Measurements from ENCODE around the gene LETMD1.

The LETMD1 gene

GRCh38 chr12:51098611-51099010 lies 50.5 kb downstream of the LETMD1 start:
- Histone ChIP-seq H3K36me3 (ENCODE audit: control insufficient read depth, insufficient read depth, low read length) (peaks cover 96% of the 10 kb centered on the region), H3K9ac (ENCODE audit: low read depth, low read length) (no peak overlapping the region), H3K4me1 (ENCODE audit: control insufficient read depth, insufficient read depth, low read length) (no peaks in the 10 kb centered on the region), H3K4me3 (ENCODE audit: low read depth, low read length) (no peak overlapping the region), H3K27me3 (ENCODE audit: control insufficient read depth, insufficient read depth, low read length) (no peaks in the 10 kb centered on the region), H3K9me3 (ENCODE audit: control insufficient read depth, insufficient read depth, low read length) (no peaks in the 10 kb centered on the region), H3K27ac (ENCODE audit: low read depth, low read length) (no peak overlapping the region)

GRCh38 chr12:51103977-51104376 lies 55.9 kb downstream of the LETMD1 start:
- Histone ChIP-seq H3K27me3 (ENCODE audit: control insufficient read depth, insufficient read depth, low read length) (no peaks in the 10 kb centered on the region), H3K4me3 (ENCODE audit: low read depth, low read length) (no peak overlapping the region), H3K36me3 (ENCODE audit: control insufficient read depth, insufficient read depth, low read length) (peaks cover 90% of the 10 kb centered on the region), H3K4me1 (ENCODE audit: control insufficient read depth, insufficient read depth, low read length) (no peaks in the 10 kb centered on the region), H3K27ac (ENCODE audit: low read depth, low read length) (no peak overlapping the region), H3K9me3 (ENCODE audit: control insufficient read depth, insufficient read depth, low read length) (no peaks in the 10 kb centered on the region), H3K9ac (ENCODE audit: low read depth, low read length) (no peak overlapping the region)

- Histone ChIP-seq H3K9ac (ENCODE audit: low read depth, low read length) (no peak overlapping the region), H3K4me3 (ENCODE audit: low read depth, low read length) (no peak overlapping the region), H3K9me3 (ENCODE audit: control insufficient read depth, insufficient read depth, low read length) (no peaks in the 10 kb centered on the region), H3K27ac (ENCODE audit: low read depth, low read length) (no peak overlapping the region), H3K36me3 (ENCODE audit: control insufficient read depth, insufficient read depth, low read length) (peaks cover 80% of the 10 kb centered on the region), H3K27me3 (ENCODE audit: control insufficient read depth, insufficient read depth, low read length) (no peaks in the 10 kb centered on the region), H3K4me1 (ENCODE audit: control insufficient read depth, insufficient read depth, low read length) (no peaks in the 10 kb centered on the region)
Measured at GRCh38 chr12:51108136-51108535, 60.0 kb downstream of the LETMD1 start.

Measured in HUES48 (cell line).